ENCODE data around the gene COL23A1.

The COL23A1 gene

DNA sequence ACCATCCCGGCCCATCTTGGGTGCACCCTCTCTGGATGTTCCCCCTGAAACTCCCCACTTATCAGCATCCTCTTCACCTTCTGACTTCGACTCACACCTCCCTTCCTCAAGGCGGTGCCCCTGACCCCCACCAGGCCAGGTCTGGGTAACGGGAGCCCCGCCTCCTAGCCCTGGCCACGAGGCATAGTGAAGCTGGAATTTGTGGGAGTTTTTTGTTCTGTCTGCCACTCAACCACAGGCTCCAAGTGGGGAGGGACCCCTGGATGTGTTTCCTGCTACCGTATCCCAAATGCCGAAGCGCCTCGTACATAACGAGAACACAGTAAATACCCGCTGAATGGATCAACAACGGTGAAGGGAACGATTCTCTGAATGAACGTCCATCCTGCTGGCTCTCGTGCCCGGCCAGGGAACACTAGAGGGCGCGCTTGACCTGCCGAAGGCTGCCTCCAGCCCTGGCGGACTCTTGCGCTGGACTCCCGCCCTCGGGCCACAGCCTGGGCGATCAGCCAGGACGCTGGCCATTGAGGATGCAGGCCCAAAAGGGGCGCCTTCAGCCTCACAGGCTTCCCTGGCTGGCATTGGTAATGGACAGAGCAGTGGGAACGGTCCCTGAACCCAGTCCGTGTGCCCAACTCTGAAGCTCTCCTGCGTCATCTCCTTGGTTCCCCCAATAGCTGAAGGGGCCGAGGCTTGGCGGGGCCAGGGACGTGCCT is 310.3 kb downstream of the COL23A1 start:
- TF ChIP-seq, protein P1, sequence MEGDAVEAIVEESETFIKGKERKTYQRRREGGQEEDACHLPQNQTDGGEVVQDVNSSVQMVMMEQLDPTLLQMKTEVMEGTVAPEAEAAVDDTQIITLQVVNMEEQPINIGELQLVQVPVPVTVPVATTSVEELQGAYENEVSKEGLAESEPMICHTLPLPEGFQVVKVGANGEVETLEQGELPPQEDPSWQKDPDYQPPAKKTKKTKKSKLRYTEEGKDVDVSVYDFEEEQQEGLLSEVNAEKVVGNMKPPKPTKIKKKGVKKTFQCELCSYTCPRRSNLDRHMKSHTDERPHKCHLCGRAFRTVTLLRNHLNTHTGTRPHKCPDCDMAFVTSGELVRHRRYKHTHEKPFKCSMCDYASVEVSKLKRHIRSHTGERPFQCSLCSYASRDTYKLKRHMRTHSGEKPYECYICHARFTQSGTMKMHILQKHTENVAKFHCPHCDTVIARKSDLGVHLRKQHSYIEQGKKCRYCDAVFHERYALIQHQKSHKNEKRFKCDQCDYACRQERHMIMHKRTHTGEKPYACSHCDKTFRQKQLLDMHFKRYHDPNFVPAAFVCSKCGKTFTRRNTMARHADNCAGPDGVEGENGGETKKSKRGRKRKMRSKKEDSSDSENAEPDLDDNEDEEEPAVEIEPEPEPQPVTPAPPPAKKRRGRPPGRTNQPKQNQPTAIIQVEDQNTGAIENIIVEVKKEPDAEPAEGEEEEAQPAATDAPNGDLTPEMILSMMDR (IDR thresholded peaks at IDR 0.05; ENCODE audit: low read length), result peak; percentile 84
- TF ChIP-seq EZH2phosphoT487 (IDR thresholded peaks at IDR 0.05; ENCODE audit: low read length), result no peak
- no peak for TF ChIP-seq EZH2 (optimal IDR thresholded peaks at IDR 0.05; ENCODE audit: low read depth, low read length)
- Histone ChIP-seq H3K9me3 (replicated peaks; ENCODE audit: insufficient read depth, low read length) (no peaks in the 10 kb centered on the region), H3K4me2 (ENCODE audit: low read depth, low read length) (peak overlapping the region; percentile 16; the same call in 1 of the 2 replicates), H3K79me2 (ENCODE audit: low read length) (no peaks in the 10 kb centered on the region), H2AFZ (ENCODE audit: low read length) (no peak overlapping the region; the same call in 1 of the 2 replicates), H3K9me2 (replicated peaks; ENCODE audit: insufficient read depth, low read length) (no peaks in the 10 kb centered on the region), H3K27ac (ENCODE audit: low read length) (no peak overlapping the region), H3K4me1 (ENCODE audit: low read length) (no peaks in the 10 kb centered on the region), H3K36me3 (replicated peaks; ENCODE audit: insufficient read depth, low read length) (no peaks in the 10 kb centered on the region), H3F3A (ENCODE audit: insufficient read depth, low read length) (no peaks in the 10 kb centered on the region), H3K9ac (ENCODE audit: low read length) (no peak overlapping the region), H3K27me3 (replicated peaks; ENCODE audit: insufficient read depth, low read length) (peaks cover 89% of the 10 kb centered on the region), H4K20me1 (ENCODE audit: insufficient read depth, low read length) (no peaks in the 10 kb centered on the region), H3K4me3 (ENCODE audit: low read length) (no peak overlapping the region)
- peak; percentile 48 for DNase-seq

DNA sequence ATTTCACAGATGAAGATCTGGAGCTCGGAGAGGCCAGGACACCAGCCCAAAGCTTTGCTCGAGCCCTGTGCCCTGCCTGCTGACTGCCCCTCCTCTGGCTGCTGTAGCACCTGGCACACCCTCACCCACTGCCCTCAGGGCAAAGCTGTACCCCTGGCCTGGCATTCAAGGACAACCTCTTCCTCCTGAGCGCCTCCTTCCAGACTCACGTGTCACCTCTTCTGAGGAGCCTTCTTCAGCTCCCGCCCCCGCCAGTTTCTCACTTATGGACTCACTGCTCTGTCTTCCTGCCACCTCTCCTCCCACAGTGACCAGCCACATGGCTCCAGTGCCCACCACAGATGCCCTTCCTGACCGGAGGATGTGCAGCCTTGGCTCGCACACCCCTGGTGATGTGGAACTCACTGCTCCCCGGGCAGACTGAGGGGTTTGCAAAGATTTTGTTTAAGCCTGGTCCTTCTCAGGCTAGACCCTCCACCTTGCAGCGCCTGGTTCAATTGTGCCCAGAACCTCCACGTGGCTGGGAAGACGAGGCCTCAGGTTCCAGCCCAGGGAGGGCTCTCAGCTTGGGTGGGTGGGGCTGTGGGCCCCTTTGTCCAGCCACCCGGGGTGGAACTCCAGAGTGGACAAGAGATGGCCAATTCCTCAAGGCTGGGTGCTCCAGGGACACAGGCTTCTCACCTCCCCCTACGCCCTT is 311.0 kb downstream of the COL23A1 start:
- Histone ChIP-seq H3K9me2 (replicated peaks; ENCODE audit: insufficient read depth, low read length) (no peaks in the 10 kb centered on the region), H4K20me1 (ENCODE audit: insufficient read depth, low read length) (no peaks in the 10 kb centered on the region), H2AFZ (ENCODE audit: low read length) (no peak overlapping the region), H3K4me2 (ENCODE audit: low read depth, low read length) (no peak overlapping the region), H3K27ac (ENCODE audit: low read length) (no peak overlapping the region), H3K4me1 (ENCODE audit: low read length) (no peaks in the 10 kb centered on the region), H3F3A (ENCODE audit: insufficient read depth, low read length) (no peaks in the 10 kb centered on the region), H3K27me3 (replicated peaks; ENCODE audit: insufficient read depth, low read length) (peaks cover 89% of the 10 kb centered on the region), H3K36me3 (replicated peaks; ENCODE audit: insufficient read depth, low read length) (no peaks in the 10 kb centered on the region), H3K9me3 (replicated peaks; ENCODE audit: insufficient read depth, low read length) (no peaks in the 10 kb centered on the region), H3K9ac (ENCODE audit: low read length) (no peak overlapping the region), H3K79me2 (ENCODE audit: low read length) (no peaks in the 10 kb centered on the region), H3K4me3 (ENCODE audit: low read length) (no peak overlapping the region)
- TF ChIP-seq EZH2phosphoT487 (IDR thresholded peaks at IDR 0.05; ENCODE audit: low read length) (no peak), EZH2 (optimal IDR thresholded peaks at IDR 0.05; ENCODE audit: low read depth, low read length) (no peak)
- TF ChIP-seq, protein P1 (IDR thresholded peaks at IDR 0.05; ENCODE audit: low read length), result no peak
- DNase-seq, result no peak

DNA sequence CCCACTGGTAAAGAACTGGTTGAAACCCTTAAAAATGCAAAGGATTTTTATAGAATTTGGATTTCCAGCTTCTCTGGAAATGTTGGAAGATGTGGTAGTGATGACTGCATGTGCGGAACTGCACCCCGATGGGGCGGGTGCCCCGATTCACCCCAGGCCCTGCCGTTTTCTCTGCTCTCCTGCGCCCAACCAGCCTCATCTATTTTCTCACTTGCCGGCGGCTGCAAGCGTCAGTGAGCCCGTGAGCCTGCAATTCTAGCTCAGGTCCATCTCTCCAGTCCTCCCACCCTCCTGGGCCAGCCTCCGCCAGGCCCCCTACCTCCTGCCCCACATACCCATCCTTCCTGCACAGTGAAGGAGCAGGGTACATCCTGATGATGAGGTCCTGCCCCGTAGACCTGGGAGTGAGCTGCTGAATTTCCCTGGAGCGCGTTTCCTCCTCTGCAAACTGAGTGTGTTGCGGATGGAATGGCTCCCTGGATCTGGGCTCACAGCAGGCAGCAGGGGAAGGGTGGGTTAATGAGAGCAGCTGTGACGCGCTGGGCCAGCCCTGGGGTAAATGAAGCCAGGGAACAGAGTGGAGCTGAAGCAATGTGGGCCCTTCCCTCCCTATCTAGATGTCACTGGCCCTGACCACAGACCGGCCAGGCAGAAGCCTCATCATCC is 311.7 kb downstream of the COL23A1 start:
- H3K4me3 ChIP-seq (ENCODE audit: low read length), result no peak overlapping the region
- no peaks in the 10 kb centered on the region for H4K20me1 ChIP-seq (ENCODE audit: insufficient read depth, low read length)
- H3K36me3 ChIP-seq (replicated peaks; ENCODE audit: insufficient read depth, low read length), result no peaks in the 10 kb centered on the region
- H3K27me3 ChIP-seq (replicated peaks; ENCODE audit: insufficient read depth, low read length), result peaks cover 90% of the 10 kb centered on the region
- TF ChIP-seq EZH2 (optimal IDR thresholded peaks at IDR 0.05; ENCODE audit: low read depth, low read length) (no peak), EZH2phosphoT487 (IDR thresholded peaks at IDR 0.05; ENCODE audit: low read length) (no peak)
- TF ChIP-seq, protein P1 (IDR thresholded peaks at IDR 0.05; ENCODE audit: low read length), result no peak
- H3K27ac ChIP-seq (ENCODE audit: low read length), result no peak overlapping the region
- no peaks in the 10 kb centered on the region for H3F3A ChIP-seq (ENCODE audit: insufficient read depth, low read length)
- H3K9me3 ChIP-seq (replicated peaks; ENCODE audit: insufficient read depth, low read length), result no peaks in the 10 kb centered on the region
- H3K4me2 ChIP-seq (ENCODE audit: low read depth, low read length), result no peak overlapping the region
- no peaks in the 10 kb centered on the region for H3K79me2 ChIP-seq (ENCODE audit: low read length)
- H2AFZ ChIP-seq (ENCODE audit: low read length), result no peak overlapping the region
- DNase-seq, result no peak
- no peak overlapping the region for H3K9ac ChIP-seq (ENCODE audit: low read length)
- H3K9me2 ChIP-seq (replicated peaks; ENCODE audit: insufficient read depth, low read length), result no peaks in the 10 kb centered on the region
- no peaks in the 10 kb centered on the region for H3K4me1 ChIP-seq (ENCODE audit: low read length)

Data from MM.1S (cell line).